GM12873 (cell line): ENCODE data around the gene TRIM8.

Source experiments
- TF ChIP-seq, protein P1 (sequence below): IDR thresholded peaks from 2 replicates; pipeline ENCODE4 v1.5.1; 2012; ENCODE audit warnings: low read depth, mild to moderate bottlenecking, moderate library complexity, low read length, control low read depth; ENCODE audit not compliant: insufficient read depth; ENCODE audit errors: missing control alignments

The TRIM8 gene

DNA sequence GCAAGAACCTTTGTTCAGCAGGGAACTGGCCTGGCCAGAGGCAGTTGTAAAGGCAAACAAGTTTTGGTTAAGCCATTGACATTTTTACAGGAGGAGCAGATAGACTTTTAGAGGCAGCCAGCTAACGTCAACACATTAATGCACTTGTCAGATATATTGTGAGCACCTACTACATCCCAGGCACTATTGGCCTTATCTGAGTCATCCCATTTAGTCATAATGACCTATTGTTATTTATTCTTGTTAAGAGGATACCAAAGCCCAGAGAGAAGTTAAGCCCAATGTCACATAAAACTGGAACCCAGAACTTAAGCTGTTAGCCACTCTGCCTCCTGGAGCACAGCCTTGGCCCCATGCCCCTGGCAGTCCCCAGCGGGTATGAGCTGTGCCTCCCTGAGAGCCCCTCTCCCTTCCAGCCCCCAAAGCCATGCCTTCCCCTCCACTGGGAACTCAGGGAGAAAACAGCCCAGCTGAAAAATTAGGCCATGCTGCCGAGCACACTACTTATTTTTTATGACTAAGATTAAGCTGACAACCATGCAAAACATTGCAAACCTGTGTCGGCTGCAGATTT is 32.7 kb upstream of the TRIM8 start:
- TF ChIP-seq, protein P1, sequence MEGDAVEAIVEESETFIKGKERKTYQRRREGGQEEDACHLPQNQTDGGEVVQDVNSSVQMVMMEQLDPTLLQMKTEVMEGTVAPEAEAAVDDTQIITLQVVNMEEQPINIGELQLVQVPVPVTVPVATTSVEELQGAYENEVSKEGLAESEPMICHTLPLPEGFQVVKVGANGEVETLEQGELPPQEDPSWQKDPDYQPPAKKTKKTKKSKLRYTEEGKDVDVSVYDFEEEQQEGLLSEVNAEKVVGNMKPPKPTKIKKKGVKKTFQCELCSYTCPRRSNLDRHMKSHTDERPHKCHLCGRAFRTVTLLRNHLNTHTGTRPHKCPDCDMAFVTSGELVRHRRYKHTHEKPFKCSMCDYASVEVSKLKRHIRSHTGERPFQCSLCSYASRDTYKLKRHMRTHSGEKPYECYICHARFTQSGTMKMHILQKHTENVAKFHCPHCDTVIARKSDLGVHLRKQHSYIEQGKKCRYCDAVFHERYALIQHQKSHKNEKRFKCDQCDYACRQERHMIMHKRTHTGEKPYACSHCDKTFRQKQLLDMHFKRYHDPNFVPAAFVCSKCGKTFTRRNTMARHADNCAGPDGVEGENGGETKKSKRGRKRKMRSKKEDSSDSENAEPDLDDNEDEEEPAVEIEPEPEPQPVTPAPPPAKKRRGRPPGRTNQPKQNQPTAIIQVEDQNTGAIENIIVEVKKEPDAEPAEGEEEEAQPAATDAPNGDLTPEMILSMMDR = no peak

DNA sequence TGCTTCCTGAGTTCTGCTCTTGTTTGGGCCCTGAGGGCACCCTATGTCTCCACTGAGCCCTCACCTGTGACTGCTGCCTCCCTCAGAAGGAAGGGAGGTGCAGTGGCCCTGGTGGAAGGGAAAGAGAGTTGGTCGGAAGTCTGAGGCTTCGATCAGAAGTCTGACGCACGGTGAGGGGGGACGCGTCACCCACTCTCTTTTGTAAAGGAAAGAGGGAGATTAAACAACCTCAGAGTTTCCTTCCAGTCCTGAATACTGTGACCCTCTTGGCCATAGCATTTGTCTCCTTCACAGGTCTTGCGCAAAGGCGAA is 31.4 kb upstream of the TRIM8 start:
- TF ChIP-seq, protein P1 = no peak

DNA sequence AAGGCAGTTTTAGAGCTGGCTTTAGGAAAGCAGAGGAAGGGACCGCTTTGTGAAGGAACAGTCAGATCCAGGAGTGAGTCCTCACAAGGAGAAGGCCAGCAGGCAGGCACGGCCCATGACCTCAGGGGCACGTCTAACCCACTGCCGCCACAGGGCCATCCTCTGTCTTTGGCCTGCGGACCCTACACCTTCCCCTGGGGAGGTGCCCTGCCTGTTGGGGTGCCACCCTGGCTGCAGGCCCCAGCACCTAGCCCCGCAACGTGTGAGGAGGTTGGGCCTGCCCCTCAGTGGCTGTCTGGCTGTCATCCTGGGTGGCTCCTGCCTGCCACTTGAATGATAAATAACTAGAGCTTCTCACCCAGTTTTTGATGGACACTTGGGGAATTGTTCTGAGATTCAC is 31.0 kb upstream of the TRIM8 start:
- TF ChIP-seq, protein P1 = no peak

DNA sequence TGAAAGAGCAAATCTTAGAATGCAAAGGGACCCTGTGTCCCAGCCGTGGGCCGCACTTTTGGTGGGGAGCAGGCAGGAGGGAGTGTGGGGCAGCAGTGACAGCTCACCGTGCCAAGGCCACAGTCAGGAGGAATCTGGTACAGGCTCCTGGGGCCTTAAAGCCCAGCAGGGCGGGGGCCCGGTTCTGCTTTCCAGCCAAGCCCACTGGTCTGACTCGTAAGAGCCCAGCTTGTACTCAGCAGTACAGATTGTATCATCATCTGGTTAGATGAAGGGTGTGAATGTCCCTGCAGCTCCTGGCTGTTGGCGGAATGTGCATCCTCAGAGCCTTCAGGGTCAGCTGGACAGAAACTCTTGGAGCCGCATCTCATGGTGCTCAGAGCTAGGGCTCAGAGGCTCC is 30.5 kb upstream of the TRIM8 start:
- TF ChIP-seq, protein P1 = no peak

DNA sequence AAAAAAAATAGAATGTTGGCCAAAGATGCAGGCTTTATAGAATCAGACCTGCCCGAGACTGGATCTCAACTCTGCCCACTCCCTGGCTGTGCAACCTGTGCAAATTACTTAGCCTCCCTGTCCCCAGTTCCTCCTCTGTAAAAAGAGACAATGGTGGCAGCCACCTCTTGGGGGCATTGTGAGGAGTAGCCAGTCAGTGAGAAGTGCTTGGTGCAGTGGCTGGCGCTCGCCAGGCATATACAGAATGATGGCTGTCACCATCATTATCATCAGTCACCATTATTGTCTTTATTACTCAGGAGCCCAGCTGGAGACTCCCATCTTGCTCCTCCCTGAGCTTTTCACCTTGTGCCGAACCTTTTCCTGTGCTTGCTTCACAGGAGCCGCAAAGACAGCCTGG is 29.4 kb upstream of the TRIM8 start:
- TF ChIP-seq, protein P1 = no peak

DNA sequence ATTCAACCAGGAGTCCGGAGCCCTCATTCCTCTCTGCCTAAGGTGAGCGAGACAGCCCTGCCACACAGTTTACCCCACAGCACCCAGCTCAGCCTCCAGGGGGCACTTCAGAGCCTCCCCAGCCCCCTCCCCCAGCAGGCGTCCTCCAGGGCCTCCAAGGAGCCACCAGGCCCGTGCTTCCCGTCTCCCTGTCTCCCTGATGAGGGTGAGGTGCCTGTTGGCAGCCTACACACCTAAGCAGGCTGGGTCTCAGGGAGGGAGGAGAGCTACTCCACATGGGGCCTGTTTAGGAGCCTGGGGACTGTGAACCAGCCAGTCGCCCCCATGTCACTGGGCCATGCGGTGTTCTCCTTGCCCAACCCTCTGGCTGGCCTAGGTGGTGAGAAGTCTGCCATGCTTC is 28.9 kb upstream of the TRIM8 start:
- TF ChIP-seq, protein P1 = peak; percentile 55

DNA sequence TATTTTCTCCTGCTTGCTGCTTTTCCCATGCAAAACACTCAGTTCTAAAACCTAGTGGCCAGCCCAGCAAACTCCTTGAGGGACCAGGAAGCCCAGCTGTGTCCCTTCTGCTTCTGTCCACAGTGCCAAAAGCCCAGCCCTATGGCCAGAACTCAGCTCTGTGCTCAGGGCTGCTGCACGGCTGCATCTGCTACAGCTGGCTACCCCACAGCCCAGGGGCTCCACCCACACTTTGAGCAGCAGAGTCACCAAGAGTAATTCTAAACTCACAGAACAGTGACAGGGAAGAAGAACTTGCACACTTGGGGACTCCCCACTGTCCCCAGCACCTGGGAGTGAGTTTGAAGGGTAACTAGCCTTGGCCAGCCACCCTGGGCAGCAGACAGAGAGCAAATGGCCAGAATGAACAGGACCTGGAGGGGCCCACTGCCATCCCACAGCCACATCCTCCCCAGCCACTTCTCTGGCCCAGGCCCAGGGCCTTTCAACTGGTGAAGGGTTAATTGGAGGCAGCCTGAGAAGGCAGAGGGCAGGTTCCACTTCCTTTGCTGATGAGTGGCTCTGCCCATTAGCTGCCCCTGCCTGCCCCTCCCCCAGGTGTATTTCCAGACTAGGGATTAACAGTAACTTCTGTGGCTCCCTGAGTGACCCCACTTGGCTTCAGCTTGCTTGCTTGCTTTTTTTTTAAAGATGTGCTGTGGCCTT is 28.1 kb upstream of the TRIM8 start:
- TF ChIP-seq, protein P1 = no peak
